HCEC 1CT (cell line): ENCODE results near the gene CHRNB2.

ENCODE experiments used
- DNase-seq: peaks from one replicate; pipeline ENCODE4 v3.0.0-alpha.2; 2017

CHRNB2 gene

DNA sequence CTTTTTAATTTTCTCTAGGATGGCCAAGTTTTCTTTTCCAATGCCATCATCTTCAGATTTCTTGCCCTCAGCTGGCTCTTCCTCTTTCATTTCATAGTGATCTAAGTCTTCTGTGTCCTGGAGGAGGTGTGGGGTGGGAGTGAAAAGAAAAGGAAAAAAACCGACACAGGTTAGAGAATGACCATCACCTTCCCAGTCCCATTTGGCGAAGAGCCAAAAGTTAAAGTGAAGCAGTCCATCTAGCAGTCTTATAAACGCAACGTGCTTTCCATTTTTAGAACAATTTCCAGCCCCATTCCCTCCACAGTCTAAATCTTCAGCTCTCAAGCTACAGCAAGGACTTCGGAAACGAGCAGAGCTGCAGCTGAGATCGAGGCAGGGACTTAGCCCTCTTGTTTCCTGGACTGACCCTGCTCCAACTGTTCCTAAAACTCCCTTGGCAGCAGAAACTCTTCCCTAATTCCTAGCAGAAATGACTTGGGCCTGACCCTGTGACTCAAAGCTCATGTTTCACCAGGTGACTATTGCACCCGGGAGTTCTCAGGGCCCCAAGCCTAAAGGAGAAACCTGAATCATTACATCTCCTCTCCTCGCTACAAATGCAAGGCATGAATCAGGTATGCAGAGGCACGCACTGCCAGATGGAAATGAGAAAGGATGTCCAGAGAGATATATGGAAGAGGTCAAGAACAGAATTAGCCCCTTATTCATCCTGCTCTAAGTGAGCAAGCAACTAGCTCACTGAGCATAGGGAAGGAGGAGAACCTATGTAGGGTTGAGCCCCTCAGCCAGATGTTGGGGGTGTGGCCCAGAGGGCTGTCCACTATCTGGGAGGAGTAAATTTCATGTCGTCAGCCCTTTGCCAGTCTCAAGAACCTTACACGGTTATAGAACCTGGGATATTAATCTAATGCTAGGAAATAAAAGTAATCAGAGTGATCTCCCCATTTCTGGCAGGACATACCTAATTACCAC is 14.2 kb upstream of the CHRNB2 start:
- DNase-seq, result no peak

DNA sequence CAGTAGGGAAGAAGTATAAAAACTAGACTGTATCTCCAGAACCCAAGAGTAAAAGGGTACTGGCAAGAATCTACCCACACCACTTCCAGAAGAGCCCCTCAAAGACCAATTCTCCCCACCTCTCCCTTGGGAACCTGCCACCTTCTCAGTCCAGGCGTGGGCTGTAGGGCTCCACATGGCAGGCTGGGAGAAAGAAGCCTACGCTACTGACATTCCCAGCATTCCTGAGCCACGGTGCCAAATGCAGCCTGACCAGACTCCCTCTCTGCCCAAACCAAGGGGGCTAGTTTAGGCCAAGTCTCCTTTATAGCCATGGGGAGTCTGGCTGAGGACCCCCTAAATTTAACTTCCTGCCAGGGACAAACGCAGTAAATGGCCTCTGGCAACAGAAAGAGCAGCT is 11.2 kb upstream of the CHRNB2 start:
- DNase-seq, result no peak

DNA sequence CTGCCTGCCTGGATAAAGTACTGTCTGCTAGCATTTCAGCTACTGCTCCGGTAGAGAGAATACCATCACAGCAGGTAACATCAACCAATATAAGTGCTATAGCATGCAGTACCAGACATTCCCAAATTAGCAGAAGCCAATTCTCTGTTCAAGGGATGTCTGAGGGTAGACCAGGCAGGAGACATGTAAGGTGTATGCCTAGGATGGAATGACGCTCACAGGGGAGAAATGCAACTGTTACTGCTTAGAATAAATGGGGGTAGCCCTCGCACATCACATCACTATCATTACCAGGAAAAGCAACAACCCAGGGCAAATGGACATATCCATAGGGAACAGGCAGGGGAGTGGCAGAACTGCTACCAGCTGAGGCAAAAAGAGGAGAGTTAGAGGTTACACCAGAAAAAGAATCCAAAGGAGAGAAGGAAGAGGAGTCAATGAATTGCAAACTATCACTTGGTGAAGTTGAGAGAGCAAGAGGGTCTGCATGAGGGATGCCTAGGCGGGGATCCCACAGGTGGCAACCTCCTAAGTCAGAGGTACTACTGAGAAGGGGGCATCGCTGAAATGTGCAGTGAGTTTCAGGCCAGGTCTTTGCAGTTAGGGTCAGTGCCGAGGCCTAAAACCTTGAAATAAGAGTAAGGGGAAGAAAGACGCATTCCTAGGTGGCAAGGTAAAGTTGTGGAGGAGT is 10.2 kb upstream of the CHRNB2 start:
- no peak for DNase-seq

DNA sequence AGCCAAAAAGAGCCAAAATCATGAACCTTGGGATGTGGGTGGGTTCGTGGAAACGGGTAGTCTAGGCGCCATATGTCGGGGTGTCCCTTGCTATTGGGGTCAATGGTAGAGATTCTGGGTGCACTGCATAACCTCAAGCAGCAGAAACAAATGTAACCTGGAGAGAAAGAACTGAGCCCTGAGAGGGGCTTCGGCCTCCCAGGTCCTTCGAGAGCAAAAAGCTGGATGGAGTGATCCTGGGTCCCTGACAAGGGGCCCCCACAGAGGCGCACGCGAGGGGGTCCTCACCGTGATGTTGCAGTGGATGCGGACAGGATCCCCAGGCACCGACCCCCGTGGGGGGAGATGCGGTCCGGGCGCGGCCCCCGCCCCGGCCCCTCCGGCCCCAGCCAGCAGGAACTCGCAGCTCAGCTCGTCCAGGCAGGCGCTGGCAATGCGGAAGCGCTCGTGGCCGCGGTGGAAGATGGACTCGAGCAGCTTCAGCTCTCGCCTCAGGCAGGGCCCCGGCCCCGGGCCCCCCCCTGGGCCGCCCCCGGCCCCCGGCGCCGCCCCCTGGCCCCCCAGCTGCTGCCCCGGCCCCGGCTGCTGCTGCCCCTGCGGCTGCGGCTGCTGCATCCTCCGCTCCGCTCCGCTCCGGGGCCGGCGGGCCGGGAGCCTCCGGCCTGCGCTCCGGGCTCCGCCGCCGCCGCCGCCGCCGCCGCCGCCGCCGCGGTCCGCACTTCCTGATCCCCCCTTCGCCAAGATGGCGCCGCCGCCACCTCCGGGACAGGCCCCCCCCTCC is 9.4 kb upstream of the CHRNB2 start, which contains the start of gene UBE2Q1:
TSS of gene UBE2Q1 (minus strand) at position 724 of the 781 bp plus-strand sequence. CDS start at position 615, 109 bp downstream.
- DNase-seq, result peak; percentile 22

DNA sequence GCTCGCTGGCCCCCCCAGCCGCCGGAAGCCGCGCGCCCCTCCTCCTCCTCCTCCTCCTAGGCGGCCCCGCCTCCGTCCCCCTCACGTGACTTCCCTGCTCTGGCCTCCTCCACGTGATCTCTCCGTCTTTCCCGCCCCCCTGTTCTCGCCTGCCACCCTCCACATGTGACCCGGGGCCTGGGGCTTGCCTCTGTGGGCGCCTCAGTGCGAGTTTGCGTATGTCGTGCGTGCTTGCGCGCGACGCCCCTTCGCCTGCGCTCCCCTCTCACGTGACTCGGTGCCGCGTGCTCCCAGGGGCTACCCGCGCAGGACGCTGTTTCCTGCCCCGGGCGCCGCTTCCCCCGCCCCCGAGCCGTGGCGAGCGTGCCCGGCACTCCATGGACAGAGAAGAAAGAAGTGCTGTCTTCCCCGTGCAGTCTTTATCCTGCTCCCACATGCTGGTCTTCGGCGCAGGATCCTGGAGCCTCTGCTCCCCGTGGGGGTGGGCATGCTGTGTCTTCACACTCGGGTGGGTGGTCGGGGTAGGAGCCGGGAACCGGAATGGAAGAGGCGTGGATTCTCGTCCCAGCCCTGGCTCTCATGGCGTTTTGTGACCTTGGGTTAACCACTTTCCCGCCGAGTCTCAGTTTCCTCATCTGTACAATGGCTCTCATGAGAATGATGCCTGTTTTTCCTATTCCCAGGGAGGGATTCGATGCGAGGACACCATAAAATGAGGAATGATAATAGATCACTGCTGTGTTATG is 8.7 kb upstream of the CHRNB2 start:
- peak; percentile 98 for DNase-seq

DNA sequence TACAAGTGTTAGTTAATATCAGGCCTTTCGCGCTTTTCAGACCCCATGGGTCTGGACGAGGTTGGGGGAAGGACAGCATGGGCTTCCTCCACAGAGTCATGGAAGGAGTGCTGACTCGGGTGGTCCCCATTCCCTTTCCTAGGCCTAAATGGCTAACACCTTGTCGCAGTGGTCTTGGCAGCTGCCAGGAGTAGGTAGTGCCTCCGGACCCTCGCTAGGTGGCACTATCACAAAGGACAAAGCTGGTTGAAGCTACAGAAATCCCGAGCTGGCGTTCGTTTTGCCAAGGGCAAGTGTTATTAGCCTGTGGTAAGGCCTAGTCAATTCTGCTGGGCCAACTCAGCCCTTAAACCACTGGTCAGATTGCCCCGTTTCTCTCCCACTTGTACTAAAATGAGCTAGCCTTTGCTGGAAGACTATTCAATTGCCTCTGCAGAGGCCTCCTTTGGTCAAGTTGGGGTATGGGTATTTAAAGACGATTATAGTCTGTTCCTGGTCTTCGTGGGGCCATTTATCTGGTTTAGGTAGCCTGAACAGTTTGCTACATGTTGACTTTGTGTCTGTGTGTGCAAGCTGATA is 8.0 kb upstream of the CHRNB2 start:
- peak; percentile 84 for DNase-seq

DNA sequence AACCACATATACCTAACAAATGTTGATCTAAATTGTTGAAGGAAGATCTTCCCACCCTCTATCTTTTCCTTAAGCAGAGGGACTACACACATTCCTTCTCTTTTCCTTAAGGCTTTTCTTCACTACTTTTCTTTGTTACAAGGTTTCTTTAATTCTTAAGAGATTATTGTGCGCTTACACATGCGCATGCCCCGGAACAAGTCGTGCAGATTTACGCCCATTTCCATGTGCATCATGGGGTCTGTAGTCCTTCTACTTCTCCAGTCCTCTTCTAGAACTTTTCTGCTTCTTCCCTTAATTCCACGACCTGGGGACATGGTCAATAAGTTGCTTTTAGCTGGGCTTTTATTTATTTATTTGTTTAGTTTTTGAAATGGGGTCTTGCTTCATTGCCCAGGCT is 1.7 kb upstream of the CHRNB2 start:
- no peak for DNase-seq

DNA sequence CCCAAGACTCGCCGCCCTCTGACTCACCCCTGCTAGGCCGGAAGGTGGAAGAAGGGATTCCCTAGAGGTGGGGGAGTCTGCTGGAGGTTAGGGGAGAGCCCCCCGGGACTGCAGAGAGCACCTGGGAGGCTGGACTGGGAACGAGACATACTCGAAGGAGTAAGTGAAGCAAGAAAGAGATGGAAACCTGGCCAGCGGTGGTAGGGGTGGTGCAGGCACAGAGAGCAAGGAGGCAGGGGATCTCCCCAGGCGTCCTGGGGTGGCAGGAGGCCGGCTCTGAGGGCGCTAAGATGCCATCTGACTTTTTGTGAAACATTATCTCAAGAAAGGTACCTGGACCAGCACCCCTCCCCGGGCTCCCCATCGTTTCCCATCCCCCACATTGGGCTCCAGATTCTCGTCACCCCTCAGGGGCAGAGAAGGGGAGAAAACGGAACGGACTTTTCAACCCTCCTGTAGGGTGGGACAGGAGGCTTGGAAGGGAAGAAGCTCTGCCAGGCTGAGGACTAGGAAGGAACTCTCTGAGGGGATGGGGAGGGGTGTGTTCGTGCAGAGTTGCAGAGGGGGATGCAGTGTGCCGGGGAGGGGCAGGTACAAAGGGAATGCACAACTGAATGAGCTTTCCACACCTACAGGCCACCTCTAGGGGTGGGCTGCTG is 708 bp downstream of the CHRNB2 start:
- no peak for DNase-seq

DNA sequence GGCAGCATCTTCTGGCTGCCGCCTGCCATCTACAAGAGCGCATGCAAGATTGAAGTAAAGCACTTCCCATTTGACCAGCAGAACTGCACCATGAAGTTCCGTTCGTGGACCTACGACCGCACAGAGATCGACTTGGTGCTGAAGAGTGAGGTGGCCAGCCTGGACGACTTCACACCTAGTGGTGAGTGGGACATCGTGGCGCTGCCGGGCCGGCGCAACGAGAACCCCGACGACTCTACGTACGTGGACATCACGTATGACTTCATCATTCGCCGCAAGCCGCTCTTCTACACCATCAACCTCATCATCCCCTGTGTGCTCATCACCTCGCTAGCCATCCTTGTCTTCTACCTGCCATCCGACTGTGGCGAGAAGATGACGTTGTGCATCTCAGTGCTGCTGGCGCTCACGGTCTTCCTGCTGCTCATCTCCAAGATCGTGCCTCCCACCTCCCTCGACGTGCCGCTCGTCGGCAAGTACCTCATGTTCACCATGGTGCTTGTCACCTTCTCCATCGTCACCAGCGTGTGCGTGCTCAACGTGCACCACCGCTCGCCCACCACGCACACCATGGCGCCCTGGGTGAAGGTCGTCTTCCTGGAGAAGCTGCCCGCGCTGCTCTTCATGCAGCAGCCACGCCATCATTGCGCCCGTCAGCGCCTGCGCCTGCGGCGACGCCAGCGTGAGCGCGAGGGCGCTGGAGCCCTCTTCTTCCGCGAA is 3.8 kb downstream of the CHRNB2 start:
- no peak for DNase-seq

DNA sequence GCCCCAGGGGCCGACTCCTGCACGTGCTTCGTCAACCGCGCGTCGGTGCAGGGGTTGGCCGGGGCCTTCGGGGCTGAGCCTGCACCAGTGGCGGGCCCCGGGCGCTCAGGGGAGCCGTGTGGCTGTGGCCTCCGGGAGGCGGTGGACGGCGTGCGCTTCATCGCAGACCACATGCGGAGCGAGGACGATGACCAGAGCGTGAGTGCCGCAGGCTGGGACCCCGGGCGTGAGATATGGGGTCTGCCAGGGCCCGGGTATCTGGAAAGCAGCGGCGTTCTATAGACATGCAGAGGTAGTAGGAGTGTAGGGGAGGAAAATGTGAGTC is 4.3 kb downstream of the CHRNB2 start:
- DNase-seq, result no peak

DNA sequence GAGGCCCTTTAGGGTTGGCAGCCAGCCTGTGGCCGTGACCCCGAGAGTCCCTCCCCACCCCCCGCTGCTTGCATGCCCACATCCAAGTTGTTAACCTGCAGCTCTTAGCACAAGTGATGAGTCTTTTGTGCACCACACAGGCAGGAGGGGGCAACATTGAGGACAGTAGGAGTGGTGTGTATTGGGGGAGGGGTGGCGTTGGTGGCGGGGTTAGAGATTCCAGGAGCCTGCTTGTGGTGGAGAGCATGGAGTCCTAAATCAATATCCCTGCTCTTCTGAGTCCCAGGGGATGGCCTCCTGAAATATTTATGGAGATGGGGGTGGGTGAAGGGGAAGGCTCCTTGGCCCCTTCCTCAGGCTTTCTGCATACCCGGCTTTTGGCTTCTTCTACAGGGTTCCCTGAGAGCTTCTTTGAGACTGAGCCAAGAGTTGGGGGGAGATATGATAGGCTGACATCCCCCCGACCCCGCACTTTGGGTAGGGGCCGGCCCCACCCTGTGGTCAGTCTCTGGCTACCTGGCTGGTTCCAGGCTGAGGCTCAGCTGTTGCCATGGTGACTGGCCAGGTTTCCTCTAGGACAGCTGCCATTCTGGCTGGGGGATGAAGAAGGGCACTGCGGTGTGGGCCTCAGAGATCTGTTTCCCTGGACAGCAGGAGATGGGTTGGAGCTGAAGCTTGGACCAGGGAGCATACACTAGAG is 5.0 kb downstream of the CHRNB2 start:
- no peak for DNase-seq

DNA sequence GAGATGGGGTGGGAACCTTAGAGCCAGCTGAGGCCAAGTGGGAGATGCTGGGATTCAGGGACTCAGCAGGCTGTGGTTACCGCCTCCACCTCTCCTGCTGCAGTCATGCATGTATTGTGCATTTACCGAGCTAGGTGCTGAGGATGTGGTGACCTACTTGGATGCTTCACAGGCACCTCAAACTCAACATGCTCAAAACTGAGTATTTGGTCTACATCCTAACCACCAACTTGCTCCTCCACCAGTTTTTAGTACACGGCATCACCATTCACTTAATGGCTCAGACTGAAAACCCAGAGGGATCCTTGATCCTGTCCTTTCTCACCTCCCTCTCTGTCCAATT is 5.6 kb downstream of the CHRNB2 start:
- DNase-seq, result no peak

DNA sequence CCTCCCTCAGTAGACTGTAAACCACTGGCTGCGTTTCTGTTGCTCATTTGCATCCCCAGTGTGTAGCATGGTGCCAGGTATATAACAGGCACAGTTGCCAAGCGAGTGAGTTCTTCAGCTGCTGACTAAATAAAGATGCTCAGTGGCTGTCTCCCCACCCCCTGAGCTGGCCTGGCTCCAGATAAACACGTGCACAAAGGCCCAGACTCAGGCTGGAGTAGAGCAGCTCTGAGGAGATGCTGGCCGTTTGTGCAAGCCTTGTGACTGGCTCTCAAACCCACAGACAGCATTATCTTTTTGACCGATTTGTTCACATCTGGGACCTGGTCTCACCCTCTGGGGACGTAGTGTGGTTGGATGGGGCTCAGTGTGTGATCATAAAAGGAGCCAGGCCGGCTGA is 7.1 kb downstream of the CHRNB2 start:
- DNase-seq, result no peak

DNA sequence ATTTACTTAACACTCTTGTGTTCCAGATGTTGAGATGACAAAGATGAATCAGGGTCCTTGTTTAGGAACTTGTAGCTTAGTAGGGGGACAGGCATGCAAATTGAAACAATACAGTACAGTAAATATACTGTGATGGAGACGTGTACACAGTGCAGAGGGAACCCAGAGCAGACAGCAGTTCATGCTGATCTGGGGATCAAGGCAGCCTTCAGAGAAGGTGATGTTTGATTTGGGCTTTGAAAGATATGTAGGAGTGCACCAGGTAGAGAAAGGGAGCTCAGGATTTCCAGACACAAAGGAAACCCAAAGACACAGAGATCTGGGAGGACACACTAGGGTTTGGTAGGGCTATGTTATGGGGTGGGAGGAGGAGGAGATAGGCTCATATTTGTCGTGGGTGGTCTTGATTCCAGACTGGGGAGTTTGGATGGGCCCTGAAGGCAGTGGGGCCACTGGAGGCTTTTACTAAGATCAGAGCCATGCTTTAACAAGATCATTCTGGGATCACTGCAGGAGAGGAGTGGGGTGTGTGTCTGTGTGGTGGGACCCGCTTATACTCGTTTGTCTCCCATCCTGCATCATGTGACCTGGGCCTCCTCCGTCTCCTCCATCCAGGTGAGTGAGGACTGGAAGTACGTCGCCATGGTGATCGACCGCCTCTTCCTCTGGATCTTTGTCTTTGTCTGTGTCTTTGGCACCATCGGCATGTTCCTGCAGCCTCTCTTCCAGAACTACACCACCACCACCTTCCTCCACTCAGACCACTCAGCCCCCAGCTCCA is 7.8 kb downstream of the CHRNB2 start:
- DNase-seq, result no peak

DNA sequence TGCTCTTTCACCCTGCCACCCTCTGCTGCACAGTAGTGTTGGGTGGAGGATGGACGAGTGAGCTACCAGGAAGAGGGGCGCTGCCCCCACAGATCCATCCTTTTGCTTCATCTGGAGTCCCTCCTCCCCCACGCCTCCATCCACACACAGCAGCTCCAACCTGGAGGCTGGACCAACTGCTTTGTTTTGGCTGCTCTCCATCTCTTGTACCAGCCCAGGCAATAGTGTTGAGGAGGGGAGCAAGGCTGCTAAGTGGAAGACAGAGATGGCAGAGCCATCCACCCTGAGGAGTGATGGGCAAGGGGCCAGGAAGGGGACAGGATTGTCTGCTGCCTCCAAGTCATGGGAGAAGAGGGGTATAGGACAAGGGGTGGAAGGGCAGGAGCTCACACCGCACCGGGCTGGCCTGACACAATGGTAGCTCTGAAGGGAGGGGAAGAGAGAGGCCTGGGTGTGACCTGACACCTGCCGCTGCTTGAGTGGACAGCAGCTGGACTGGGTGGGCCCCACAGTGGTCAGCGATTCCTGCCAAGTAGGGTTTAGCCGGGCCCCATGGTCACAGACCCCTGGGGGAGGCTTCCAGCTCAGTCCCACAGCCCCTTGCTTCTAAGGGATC is 8.5 kb downstream of the CHRNB2 start:
- DNase-seq, result no peak

DNA sequence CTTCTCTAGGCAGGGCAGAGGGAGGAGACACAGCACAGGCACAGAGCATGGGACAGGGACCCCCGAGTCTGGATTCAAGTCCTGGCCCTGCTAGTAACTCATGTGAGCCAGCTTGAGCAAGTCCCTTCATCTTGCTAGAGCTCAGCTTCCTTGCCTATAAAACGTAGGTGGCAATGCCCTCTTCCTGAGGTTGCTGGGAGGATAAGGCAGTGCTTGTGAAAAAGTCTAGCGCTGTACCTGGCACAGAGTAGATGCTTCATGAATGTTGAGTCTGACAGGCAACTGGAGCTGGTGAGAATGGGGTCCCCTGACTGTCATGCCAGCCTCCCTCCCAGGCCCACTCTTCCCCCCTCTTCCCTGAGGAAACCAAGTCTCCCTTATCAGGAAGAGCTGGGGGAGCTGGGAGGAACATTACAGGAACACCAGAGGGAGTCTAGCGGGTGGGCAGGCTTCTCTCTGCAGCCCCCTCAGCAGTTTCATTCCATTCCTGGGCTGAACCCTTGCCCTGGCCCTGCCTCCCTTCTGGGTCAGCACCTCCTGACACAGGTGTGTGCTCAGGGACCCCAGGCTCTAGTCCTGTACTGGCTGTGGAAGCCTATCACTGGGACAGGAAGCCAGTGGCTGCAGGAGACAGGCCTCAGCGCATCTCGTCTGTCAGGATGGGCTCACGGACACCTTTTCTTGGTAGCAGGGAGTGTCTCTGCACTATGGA is 9.9 kb downstream of the CHRNB2 start:
- no peak for DNase-seq

DNA sequence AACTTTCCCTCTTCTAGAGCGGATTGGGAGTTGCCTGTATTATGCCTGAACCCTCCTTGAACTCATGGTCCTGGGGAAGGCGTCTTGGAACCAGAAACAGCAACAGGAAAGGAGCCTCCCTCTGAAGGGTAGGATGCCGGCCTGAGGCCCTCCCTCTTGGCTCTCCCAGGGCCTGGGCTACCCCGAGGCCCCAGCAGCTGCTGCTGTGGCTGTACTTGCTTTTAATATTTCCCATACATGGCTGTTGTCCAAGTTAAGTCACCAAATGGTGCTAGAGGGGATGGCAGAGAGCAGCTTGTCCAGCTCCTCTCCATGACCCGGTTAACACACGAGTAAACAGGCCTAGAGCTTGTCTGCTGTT is 10.5 kb downstream of the CHRNB2 start:
- no peak for DNase-seq

DNA sequence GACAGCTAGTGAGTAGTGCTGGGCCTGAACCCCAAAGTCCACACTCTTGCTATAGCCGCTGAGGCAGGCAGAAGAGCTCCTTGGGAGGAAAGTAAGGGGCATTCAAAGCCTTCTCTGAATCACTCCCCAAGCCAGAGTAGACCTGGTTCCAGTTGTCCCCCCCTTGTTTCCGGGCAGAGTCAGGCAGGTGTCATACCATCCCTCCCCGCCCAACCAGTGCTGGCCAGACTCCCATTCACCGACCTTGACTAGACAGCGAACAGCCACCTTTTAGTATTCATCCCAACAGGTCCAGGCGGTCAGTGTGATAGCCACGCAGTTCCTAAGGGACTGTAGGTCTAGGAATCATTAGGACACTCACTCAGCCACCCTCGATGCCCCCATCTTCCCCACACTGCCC is 11.8 kb downstream of the CHRNB2 start:
- DNase-seq, result no peak

DNA sequence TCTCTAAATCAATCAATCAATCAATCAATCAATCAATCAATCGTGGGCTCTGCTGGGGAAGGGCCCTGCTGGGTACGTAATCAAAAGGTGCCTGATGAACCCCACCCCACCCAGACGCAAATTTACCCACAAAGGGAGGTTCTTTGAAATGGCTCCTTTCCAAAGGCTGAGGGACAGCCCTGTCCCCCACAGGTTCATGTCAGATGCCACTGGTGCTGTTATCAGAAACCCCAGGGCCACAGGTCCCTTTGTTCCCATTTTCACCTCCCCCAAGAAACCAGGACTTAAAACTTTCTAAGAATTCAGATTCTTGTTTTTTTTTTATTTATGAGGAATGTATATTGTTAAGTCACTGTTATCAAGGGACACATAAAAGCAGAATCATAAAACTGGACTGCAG is 14.2 kb downstream of the CHRNB2 start:
- DNase-seq, result no peak
